HepG2 (cell line): ENCODE data around the gene HMG20B.

Source experiments
- CBX5 ChIP-seq: sonication (generic); formaldehyde crosslinking; IDR thresholded peaks from 2 replicates; pipeline ENCODE4 v1.4.0; 2020; ENCODE audit warnings: missing genetic modification reagents, borderline replicate concordance
- EP300 ChIP-seq, 3 experiments: sonication (generic) in 1 of 3; formaldehyde crosslinking in 1 of 3; IDR thresholded peaks; 2 replicates each; pipeline versions ENCODE4 v1.5.1 to v1.6.1; 2011 to 2020; ENCODE audit warnings: low read depth in 2 of 3, low read length in 2 of 3, borderline replicate concordance in 1 of 3, improper control_type of control experiment in 1 of 3, mild to moderate bottlenecking in 1 of 3, missing genetic modification reagents in 1 of 3, moderate library complexity in 1 of 3
- JUND ChIP-seq: sonication (generic); formaldehyde crosslinking; IDR thresholded peaks from 2 replicates; pipeline ENCODE4 v1.8.0; 2022; ENCODE audit warnings: mild to moderate bottlenecking, missing genetic modification reagents
- KDM5B ChIP-seq: sonication (generic); formaldehyde crosslinking; IDR thresholded peaks from 2 replicates; pipeline ENCODE4 v1.4.0; 2020; ENCODE audit warnings: missing genetic modification reagents, mild to moderate bottlenecking, borderline replicate concordance
- MAZ ChIP-seq, 2 experiments: sonication (generic) in 1 of 2; formaldehyde crosslinking in 1 of 2; IDR thresholded peaks; 2 replicates each; pipeline versions ENCODE4 v1.5.0 to v1.6.1; 2012 to 2020; ENCODE audit warnings: low read depth in 2 of 2, mild to moderate bottlenecking in 2 of 2, borderline replicate concordance in 1 of 2, improper control_type of control experiment in 1 of 2, low read length in 1 of 2, missing genetic modification reagents in 1 of 2, moderate library complexity in 1 of 2
- MXI1 ChIP-seq: IDR thresholded peaks from 3 replicates; pipeline ENCODE4 v1.6.1; 2012; ENCODE audit warnings: low read depth, low read length, inconsistent platforms, borderline replicate concordance
- POLR2AphosphoS2 ChIP-seq: IDR thresholded peaks from 2 replicates; pipeline ENCODE4 v1.6.1; 2011; ENCODE audit warnings: low read depth, low read length, improper control_type of control experiment
- TEAD2 ChIP-seq: sonication (generic); formaldehyde crosslinking; IDR thresholded peaks from 2 replicates; pipeline ENCODE4 v1.9.0; 2021; ENCODE audit warnings: missing genetic modification reagents

DNA sequence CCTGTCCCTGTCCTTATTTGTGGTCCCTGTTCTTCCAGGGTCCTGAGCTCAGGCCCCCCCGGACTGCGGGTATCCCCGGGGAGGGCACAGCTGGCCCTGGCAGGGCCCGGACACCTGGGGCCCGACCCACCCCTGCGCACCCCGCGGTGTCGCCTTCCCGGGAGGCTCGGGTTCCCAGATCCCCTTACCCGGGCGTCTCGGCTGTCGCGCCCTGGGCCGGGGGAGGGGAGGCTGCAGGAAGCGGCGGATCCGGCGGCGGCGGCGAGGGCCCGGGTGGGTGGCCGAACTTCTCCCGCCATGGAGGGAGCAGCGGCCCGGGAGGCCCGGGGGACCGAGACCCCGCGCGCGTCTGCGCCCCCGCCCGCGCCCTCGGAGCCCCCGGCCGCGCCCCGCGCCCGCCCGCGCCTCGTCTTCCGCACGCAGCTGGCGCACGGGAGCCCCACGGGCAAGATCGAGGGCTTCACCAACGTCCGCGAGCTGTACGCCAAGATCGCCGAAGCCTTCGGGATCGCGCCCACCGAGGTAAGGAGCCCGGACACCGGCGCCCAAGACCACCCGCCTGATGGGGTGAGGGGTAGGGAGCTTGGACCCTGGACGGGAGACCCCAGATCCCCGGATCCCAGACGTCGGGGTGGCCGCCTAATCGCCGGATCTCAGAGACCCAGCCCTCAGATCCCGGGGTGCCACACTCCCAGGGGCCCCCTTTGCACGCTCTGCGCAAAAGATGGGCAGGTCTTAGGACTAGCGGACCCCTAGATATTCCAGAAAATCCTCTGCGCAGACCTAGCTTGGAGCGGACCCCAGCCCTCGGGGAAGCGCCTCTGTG lies 12.8 kb downstream of the HMG20B start, which contains the start of gene GIPC3:
- TF ChIP-seq KDM5B (CRISPR knock-in tag) (no peak), MXI1 (no peak), EP300 (IDR thresholded peaks at IDR 0.05; ENCODE audit: low read depth in 2 of 2, low read length in 2 of 2) (no peak), EP300 (CRISPR knock-in tag; IDR thresholded peaks at IDR 0.05; ENCODE audit: borderline replicate concordance) (no peak), POLR2AphosphoS2 (no peak), CBX5 (CRISPR knock-in tag) (no peak), MAZ (IDR thresholded peaks at IDR 0.05; ENCODE audit: borderline replicate concordance, low read depth, low read length) (no peak), MAZ (CRISPR knock-in tag; IDR thresholded peaks at IDR 0.05; ENCODE audit: low read depth) (no peak), JUND (CRISPR knock-in tag) (no peak), TEAD2 (CRISPR knock-in tag) (no peak)
